ENCODE measurements around the gene IRAG1. TPM values are rescaled to one million over a fixed set of nuclear protein-coding genes. Genes with fewer than 3 reads are reported as not detected.

Gene IRAG1
- total RNA-seq, 1 donor from 2014 or later: 5.2 TPM

- peaks cover 10% of the 10 kb centered on the region for H3K9me3 Mint-ChIP-seq
- no peaks in the 10 kb centered on the region for H4K20me1 ChIP-seq (ENCODE audit: low read depth)
- H3K4me2 ChIP-seq: no peak overlapping the region
- H3K4me3 ChIP-seq: no peak overlapping the region
- no peak for TF ChIP-seq EZH2phosphoT487 (IDR thresholded peaks at IDR 0.05)
- no peak for TF ChIP-seq EZH2 (IDR thresholded peaks at IDR 0.05)
- no peak for TF ChIP-seq CTCF (IDR thresholded peaks at IDR 0.05)
- peaks cover 4% of the 10 kb centered on the region for H3K4me1 ChIP-seq
- no peak overlapping the region for H2AFZ ChIP-seq (replicated peaks)
- no peaks in the 10 kb centered on the region for H3K9me3 ChIP-seq (ENCODE audit: low read depth)
- H3K27me3 ChIP-seq: no peaks in the 10 kb centered on the region
- peaks cover 2% of the 10 kb centered on the region for H3K27me3 Mint-ChIP-seq (ENCODE audit: insufficient read depth, low read depth)
- peaks cover 20% of the 10 kb centered on the region for H3K4me1 Mint-ChIP-seq
- no peak for DNase-seq (ENCODE audit: low spot score)
- no peak overlapping the region for H3K4me3 Mint-ChIP-seq
- H3K27ac ChIP-seq: no peak overlapping the region
- no peaks in the 10 kb centered on the region for H3K36me3 Mint-ChIP-seq
- no peak overlapping the region for H3K27ac Mint-ChIP-seq
- H3K36me3 ChIP-seq: no peaks in the 10 kb centered on the region
- no peaks in the 10 kb centered on the region for H3F3A ChIP-seq (ENCODE audit: low read depth)
- H3K79me2 ChIP-seq (ENCODE audit: low read depth): no peaks in the 10 kb centered on the region
- H3K9ac ChIP-seq: no peak overlapping the region
Observed at GRCh38 chr11:10731064-10731680, 37.6 kb upstream of the IRAG1 start.

DNA sequence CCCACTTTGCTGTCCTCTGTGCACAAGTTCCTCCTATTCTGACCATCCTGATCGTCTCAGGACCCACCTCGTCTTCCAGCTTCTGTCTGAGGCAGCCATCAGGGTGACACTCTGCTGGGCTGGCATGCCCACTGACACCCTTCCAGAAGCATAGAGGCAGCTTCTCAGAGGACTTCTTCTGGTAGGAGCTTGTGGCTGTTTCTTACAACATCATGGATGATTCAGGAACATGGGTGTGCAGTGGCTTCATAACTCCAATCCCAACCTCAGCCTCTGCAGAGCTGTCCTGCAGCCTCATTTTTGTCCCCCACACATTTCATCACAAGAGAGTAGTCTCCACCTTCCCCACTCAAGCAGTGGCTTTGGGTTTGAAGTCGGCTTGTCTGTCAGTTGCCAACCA is 36.6 kb upstream of the IRAG1 start:
- Mint-ChIP-seq H3K4me1 (peaks cover 15% of the 10 kb centered on the region), H3K27ac (no peak overlapping the region), H3K27me3 (ENCODE audit: insufficient read depth, low read depth) (peaks cover 2% of the 10 kb centered on the region), H3K9me3 (peaks cover 10% of the 10 kb centered on the region), H3K4me3 (no peak overlapping the region), H3K36me3 (no peaks in the 10 kb centered on the region)
- TF ChIP-seq EZH2 (IDR thresholded peaks at IDR 0.05) (no peak), CTCF (IDR thresholded peaks at IDR 0.05) (no peak), EZH2phosphoT487 (IDR thresholded peaks at IDR 0.05) (no peak)
- H3K27me3 ChIP-seq: no peaks in the 10 kb centered on the region
- no peaks in the 10 kb centered on the region for H4K20me1 ChIP-seq (ENCODE audit: low read depth)
- no peaks in the 10 kb centered on the region for H3K4me1 ChIP-seq
- no peak overlapping the region for H3K9ac ChIP-seq
- H2AFZ ChIP-seq (replicated peaks): no peak overlapping the region
- no peaks in the 10 kb centered on the region for H3K9me3 ChIP-seq (ENCODE audit: low read depth)
- no peak overlapping the region for H3K4me3 ChIP-seq
- no peak overlapping the region for H3K4me2 ChIP-seq
- no peaks in the 10 kb centered on the region for H3K79me2 ChIP-seq (ENCODE audit: low read depth)
- no peak overlapping the region for H3K27ac ChIP-seq
- no peaks in the 10 kb centered on the region for H3F3A ChIP-seq (ENCODE audit: low read depth)
- DNase-seq (ENCODE audit: low spot score): no peak
- no peaks in the 10 kb centered on the region for H3K36me3 ChIP-seq

- peak overlapping the region; percentile 95 for H2AFZ ChIP-seq (replicated peaks)
- H3K79me2 ChIP-seq (ENCODE audit: low read depth): no peaks in the 10 kb centered on the region
- Mint-ChIP-seq H3K9me3 (peaks cover 10% of the 10 kb centered on the region), H3K4me3 (peak overlapping the region; percentile 85), H3K27me3 (ENCODE audit: insufficient read depth, low read depth) (peaks cover 2% of the 10 kb centered on the region), H3K36me3 (no peaks in the 10 kb centered on the region), H3K4me1 (peaks cover 10% of the 10 kb centered on the region), H3K27ac (no peak overlapping the region)
- H3K4me1 ChIP-seq: no peaks in the 10 kb centered on the region
- DNase-seq (ENCODE audit: low spot score): peak; percentile 82
- TF ChIP-seq EZH2 (IDR thresholded peaks at IDR 0.05) (no peak), CTCF (IDR thresholded peaks at IDR 0.05) (no peak)
- no peak overlapping the region for H3K27ac ChIP-seq
- no peaks in the 10 kb centered on the region for H4K20me1 ChIP-seq (ENCODE audit: low read depth)
- H3K9ac ChIP-seq: no peak overlapping the region
- H3K4me3 ChIP-seq: peak overlapping the region; percentile 71
- H3K36me3 ChIP-seq: no peaks in the 10 kb centered on the region
- H3K4me2 ChIP-seq: peak overlapping the region; percentile 88
- no peaks in the 10 kb centered on the region for H3K9me3 ChIP-seq (ENCODE audit: low read depth)
- no peaks in the 10 kb centered on the region for H3K27me3 ChIP-seq
- no peaks in the 10 kb centered on the region for H3F3A ChIP-seq (ENCODE audit: low read depth)
Observed at GRCh38 chr11:10728789-10729472, 35.4 kb upstream of the IRAG1 start.
